Measurements from ENCODE around the gene IQSEC3.
"Not testable (repeated sequence)": the region's sequence is repeated elsewhere in the genome, so short reads cannot be mapped to it uniquely, and the experiment has no call there.

Gene IQSEC3

DNA sequence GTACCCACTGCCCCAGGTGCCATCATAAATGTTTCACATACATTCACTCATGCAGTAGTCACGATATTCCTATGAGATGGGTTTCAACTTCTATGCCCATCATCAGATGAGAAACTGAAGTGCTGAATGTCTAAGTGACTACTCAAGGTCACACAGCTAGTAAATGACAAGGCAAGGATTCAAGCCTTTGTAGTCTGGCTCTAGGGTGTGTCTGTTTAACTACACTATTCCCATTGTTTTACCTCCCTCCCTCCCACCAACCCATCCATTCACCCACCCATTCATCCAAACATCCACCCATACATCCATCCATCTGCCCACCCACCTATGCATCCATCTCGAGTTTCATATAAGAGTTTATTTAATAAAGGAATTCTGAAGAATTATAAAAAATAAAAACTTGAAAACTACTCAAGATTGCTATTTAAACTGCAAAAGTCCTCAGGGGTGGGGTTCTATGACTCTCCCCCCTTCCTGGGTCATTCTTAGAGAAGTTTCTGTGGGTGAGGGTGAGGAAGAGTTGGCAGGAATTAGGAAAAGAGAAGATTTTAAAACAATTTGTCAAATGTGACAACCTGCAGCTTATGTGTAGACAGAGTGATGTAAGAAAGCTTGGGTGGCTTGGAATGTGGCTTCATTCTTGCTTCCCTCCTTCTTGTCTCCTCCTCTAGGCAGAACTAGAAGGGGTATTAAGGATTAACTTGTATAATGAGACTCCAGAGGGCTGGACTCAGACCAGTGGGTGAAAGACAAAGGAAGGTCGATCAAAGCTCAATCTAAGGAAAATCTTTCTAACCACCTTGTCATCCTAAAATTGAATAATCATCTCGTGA is 13.4 kb upstream of the IQSEC3 start:
- not testable (repeated sequence) for DNase-seq

DNA sequence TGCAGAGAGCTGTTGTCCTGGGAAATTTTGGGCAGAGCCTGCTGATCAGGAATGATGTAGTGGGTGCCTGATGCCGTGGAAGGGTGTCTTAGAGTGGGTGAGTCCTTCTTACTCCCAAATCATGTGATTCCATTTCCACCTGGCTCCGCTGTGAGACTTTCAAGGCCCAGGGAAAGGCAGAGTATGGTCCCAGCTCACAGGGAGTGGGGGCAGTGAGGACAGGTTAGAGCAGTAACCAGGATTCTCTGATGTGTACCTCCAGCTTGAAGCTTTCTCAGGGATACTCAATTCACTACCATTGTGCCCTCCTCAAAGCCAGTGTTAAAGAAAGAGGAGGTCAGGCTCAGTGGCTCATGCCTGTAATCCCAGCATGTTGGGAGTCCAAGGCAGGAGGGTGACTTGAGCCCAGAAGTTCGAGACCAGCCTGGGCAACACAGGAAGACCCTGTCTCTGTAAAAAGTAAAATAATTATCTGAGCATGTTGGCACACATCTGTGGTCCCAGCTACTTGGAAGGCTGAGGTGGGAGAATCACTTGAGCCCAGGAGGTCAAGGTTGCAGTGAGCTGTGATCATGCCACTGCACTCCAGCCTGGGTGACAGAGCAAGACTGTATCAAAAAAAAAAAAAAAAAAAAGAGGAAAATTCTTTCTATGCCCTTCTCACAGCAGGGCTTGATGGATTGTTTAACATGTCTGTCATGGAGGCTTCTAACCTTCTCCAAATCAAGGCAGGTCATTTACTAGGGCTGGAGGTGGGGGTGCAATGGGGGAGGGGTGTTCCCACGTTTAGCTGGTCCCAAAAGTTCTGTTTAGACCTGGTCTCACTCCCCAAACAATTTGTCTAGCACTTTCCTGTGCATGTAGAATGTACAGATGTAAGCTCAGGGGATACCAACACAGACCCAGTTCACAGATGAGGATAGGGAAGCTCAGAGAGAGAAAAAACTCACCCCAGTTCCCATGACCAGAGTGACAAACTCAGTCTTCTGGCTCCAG is 12.5 kb upstream of the IQSEC3 start:
- DNase-seq: no peak

DNA sequence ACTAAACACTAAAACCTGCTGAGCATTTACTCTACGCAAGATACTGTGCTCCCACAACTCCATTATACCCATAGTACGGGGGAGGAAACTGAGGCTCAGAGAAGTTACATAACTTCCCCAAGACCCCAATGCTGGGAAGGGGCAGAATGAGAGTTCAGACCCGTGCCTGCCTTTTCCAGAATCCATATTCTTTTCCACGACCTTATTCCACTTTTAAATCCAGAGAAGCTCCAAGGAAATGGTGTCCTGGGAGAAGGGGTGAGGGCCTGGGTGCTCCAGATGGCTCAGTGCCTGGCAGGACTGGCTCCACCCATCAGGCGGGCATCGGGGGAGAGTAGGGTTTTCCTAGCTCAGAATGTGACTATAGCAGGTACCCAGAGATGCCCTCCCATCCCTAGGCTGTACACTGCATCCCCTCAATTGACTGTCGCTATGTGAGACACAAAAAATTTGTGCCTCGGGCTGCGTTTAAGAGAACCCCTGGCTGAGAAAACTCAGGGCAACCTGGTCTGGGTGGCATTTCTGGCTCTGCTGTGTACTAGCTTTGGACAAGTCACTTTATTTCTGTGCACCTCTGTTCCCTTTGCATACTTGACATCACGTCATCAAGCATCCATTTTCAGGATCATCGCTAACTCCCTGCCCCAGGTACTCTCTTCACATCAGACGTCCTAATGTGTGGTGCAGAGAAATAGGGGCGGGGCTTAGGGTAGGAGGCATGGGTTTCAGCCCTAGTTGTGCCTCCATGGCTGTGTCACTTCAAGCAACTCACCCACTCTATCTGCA is 11.6 kb upstream of the IQSEC3 start:
- DNase-seq: no peak

DNA sequence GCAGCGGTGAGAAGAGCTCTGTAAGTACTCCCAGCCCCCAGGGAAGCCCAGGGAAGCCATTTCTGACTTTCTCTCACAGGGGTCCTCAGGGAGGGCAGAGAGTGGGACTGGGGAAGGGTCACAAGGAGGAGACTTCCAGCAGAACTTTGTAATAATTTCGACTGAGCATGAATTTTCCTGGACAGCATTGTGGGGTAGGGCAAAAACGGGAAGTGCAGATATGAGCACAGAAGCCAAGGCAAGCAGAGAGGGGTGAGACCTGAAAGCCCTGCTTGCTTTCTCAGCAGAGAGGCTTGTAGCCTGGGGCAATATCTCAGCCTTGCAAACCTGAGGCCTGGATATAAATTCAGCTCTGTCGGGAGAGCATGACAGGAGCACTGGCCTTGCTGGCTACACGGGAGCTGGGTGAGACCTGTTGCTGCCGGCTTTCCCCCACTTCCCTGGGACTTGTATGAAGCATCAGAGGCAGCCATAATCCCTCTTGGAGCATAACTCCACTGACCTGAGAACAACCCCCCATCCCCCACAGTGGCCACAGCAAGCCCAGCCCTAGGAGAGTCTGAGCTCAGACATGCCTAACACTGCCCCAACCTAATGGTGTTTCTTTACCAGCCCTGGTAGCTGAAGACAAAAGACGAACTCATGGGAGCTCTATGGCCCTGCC is 9.8 kb upstream of the IQSEC3 start:
- no peak for DNase-seq

DNA sequence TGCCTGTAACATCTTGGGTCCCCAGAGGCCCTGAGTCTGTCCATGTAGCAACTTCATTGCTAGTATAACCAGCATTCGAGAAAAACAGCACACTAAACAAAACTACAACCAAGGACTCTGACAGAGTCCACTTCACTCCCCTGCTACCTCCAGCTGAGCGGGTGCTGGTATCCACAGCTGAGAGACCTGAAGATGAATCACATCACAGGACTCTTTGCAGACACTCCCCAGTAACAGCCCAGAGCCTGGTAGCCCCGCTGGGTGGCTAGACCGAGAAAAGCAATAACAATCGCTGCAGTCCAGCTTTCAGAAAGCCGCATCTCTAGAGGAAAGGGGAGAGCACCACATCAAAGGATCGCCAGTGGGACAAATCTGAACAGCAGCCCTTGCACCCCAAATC is 9.0 kb upstream of the IQSEC3 start:
- no peak for DNase-seq

DNA sequence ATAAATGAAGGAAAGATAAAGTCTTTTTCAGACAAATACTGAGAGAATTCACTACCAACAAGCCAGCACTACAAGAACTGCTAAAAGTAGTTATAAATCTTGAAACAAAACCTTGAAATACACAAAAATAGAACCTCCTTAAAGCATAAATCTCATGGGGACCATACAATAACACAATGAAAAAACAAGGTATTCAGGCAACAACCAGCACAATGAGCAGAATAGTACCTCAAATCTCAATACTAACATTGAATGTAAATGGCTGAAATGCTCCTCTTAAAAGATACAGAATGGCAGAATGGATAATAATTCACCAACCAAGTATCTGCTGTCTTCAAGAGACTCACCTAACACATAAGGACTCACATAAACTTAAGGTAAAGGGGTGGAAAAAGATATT is 7.7 kb upstream of the IQSEC3 start:
- no peak for DNase-seq

DNA sequence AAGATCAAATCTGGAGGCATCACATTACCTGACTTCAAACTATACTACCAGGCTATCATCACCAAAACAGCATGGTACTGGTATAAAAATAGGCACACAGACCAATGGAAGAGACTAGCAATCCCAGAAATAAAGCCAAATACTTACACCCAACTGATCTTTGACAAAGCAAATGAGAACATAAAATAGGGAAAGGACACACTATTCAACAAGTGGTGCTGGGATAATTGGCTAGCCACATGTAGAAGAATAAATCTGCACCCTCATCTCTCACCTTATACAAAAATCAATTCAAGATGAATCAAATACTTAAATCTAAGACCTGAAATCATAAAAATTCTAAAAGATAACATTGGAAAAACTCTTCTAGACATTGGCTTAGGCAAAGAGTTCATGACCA is 4.7 kb upstream of the IQSEC3 start:
- DNase-seq: not testable (repeated sequence)

DNA sequence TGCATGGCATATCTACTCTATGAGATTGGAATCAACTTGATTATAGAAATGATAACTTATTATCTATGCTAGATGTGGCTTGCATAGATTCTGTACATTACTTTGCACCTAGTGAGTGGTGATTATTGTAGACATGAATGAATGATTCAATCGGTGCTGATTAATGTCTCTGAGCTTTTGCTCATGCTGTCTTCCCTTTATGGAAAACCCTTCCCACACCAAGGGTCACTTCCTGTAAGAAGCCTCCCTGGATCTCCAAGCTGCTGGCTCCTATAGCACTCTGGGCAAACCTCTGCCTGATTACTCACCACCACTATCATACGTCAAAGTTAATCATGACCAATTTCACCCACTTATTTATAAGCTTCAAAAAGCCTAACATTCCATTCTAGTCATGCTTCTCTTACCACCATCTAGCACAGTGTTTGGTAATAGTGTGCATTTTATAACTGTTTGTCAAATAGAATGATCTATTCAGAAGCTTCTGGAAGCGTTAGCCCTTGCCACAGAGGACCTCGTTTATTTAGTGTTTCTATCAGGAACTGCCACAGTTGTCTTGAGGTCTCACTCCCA is 990 bp upstream of the IQSEC3 start:
- not testable (repeated sequence) for DNase-seq

DNA sequence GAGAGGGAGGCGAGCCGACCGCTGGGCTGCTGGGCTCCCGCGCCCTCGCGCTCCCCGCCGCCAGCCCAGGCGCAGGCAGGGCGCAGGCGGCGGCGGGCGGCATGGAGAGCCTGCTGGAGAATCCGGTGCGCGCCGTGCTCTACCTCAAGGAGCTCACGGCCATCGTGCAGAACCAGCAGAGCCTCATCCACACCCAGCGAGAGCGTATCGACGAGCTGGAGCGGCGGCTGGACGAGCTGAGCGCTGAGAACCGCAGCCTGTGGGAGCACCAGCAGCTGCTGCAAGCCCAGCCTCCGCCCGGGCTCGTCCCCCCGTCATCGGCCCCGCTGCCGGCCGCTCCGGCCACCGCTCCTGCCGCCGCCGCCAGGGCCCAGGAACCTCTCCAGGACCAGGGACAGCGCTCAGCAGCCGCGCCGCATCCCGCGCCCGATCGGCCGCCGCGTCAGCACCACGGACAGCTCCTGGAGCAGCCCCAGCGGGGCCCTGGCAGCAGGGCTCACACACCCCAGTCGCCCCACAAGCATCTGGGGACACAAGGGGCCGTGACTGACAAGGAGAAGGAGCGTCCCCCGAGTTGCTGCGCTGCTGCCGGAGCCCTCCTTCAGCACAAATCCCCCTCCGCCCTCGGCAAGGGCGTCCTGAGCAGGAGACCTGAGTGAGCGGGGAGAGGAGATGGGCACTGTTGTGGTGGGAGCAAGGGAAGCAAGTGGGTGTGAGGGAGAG is 376 bp downstream of the IQSEC3 start:
- not testable (repeated sequence) for DNase-seq

DNA sequence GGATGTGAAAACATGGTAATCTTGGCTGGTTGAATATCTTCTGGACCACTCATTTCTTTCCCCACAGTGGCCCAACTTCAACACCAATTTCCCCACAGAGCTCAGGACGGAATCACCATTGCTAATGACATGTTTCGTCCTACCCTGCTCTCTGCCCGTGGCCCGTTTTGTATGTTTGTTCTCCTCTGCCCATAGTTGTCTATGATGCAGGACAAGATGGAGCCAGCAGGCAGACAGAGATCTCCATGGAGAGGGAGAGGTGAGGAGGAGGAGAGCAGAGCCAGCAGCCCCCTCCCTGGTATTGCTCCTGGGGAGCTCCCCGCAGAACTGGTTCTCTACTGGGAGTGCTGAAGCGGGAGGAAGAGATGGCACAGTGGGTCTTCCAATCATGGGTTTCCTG is 3.1 kb downstream of the IQSEC3 start:
- DNase-seq: not testable (repeated sequence)

DNA sequence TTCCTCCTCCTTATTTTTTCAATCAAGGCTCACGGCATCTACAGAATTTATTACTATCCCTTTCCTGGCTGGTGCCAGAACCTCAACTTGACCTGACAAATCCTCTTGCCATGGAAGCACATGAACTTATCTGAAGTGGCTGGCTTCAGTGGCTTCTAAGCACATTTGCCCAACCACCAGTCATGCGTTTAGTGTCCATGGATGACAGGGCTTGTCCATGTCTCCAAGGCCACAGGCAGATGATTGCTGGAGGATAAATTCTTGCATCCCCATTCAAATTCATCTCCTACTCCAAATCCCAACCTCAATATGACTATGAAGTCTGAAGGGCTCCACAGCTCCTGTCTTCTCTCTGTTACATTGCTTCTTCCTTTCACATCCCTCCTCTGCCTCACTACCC is 4.0 kb downstream of the IQSEC3 start:
- not testable (repeated sequence) for DNase-seq

DNA sequence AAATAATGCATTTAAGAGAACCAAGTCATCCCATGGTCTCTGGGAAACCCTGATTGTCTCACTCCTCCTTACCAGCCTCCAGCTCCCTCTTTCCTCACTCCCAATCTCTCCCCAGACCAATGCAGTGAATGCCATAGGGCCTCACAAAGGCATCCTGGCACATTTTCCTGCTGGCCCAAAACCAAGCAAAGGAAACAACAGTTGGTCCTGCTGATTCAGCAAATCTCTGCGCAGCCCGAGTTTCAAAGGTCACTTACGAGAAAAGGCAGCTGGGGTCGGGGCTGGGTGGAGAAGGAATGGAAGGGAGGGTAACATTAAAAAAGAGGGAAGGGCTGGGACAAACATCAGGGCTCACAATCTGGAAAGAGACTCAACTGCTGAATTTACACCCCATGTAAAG is 5.5 kb downstream of the IQSEC3 start:
- not testable (repeated sequence) for DNase-seq

DNA sequence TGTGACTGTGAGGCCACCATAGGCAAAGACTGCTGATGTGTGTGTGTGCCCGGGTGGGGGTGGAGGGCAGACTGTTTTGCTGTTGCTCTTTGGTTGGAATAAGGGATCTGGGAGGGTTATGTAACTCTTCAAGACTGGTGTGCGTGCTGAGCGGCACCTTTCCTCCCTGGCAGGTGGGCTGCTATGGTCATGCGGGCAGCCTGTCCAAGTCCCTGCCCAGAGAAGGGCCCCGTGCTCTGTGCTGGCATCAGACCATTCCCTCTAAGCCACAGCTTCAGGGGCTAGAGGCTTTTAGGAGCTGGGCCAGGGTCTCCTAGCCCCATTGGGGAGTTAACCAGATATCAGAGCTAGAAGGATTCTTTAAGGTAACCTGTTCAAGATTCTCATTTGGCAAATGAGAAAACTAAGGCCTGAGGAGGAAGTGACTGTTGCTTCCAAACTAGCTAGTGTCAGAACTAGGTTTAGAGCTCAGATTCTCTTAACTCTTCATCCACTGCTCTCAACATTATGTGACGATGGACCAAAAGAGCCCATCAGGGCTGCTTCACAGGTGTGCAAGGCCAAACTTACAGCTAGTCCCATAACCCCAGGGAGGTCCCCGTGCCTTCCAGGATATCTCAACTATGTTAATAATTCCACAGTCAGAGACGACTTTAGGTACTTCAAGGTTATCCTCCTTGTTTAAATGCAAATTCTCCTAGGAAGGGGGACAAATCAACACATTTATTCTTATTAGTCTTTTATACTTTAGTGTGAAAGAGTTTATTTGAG is 8.0 kb downstream of the IQSEC3 start:
- not testable (repeated sequence) for DNase-seq

DNA sequence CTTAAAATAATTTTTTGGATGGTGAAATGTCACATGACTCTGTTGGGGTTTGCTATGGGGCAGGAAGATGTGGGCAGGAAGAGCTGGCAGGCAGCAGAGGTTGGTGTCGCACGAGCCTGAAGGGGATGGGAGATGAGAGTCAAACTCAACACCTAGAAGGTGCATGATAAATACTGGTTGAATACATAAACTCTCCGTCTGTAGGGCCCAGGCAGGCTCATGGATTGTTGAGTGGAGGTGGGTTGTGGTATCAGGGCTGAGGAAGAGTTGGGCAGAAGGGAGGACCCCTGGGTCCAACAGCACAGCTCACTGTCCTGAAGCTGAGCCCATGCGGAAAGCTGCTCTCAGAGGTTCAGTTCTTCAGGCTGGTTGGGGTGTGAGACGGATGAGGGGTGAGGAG is 9.0 kb downstream of the IQSEC3 start:
- DNase-seq: not testable (repeated sequence)

DNA sequence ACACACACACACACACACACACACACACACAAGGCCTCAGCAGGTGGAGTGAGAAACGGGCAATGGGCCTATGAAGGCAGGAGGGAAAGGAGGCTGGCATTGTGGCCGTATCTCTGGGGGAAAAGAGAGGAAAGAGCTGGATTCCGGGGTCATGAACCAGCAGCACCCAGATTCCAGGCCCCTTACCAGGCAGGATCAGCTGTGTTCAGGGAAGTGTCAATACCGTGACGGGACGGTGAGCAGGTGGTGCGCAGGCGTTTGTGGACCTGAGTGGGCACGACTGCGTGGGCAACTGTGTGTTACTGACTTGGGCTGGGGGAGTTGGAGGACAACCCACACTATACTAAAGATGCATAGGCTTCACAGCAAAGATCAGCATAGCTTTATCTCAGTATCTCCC is 9.5 kb downstream of the IQSEC3 start:
- DNase-seq: not testable (repeated sequence)

DNA sequence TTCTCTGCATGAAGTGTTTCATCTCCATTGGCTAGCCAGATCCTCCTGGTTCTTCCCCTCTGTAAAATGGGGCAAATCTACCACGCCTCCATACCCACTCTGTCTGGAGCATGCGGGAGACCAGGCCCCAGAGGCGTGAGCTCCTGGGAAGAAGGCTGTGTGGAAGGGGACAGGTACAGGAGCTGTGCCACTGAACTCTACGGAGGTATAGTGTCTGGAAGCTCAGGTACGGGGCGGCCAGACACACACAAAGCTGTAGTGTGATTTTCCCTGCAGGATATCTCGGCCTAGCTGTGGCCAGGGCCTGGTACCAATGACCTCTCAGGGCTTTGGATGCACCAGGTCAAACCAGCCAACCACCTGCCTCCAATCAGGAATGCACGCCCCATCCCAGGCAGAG is 10.0 kb downstream of the IQSEC3 start:
- not testable (repeated sequence) for DNase-seq

DNA sequence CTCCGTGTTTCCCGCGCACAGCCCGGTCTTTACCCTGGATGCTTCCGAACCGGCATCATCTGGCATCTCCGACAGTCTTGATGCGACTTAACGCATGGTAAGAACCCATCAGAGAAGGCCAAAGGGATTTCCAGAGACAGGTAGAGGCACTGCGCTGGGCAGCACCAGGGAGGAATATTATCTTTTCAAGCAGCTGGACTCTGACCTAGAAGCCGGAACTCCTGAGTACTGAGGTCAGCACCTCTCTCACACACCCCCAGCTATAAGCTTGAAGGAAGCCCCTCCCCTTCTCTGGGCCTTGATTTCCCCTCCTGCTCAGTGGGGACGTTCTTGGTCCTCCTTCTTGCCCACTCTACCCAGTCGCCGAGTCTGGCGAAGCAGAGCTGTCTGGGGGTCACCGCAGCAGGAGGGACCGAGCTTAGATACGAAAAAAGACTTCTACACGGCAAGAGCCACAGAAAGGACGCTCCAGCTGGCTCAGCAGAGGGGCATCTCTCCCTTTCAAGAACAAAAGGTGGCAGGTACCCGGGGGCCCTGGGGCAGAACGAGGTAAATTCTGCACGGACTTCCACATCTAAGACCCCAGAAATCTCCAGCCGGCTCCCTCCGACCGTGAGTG is 10.6 kb downstream of the IQSEC3 start:
- DNase-seq: not testable (repeated sequence)

DNA sequence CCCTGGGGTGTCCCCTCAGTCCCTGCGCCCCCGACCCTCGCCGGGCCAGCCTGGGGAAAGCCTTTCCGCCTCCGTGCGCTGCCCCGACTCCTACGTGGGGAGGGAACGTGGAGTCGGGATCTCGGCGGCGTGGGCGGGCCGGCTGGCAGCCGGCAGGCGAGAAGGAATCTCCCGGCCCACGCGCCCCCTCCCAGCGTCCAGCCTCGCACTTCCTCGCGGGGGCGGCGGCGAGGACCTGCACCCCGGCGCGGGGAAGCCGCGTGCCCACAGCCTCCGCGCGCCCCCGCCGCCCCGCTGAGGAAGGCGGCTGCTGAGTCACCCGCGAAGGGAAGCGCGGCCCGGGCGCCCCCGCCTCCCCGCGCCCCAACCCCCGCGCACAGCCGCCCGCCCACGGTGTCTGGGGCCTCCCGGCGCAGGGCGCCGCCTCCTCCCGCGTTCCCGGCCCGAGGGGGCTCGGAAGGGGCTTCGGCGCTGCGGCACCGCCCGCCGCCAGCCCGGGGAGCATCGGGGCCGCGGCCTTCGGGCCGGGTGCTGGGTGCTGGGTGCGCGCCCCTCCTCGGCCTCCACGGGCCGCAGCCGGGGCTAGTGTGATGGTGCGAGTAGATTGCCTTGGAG is 11.3 kb downstream of the IQSEC3 start:
- peak in 2 of 51 donors; percentile 7 to 9 for DNase-seq

All from hypothalamus (tissue), 51 donors.